Measurements from ENCODE around the gene SHISA4.
"Not testable (repeated sequence)": the region's sequence is repeated elsewhere in the genome, so short reads cannot be mapped to it uniquely, and the experiment has no call there.

The SHISA4 gene

GRCh38 chr1:201888282-201889089, at the start of gene SHISA4:
Gene SHISA4 (plus strand): TSS chr1:201888898. CDS start chr1:201888995, 97 bp downstream.
- peak; percentile 95 for DNase-seq

GRCh38 chr1:201839089-201839488, 49.6 kb upstream of the SHISA4 start:
- not testable (repeated sequence) for DNase-seq

GRCh38 chr1:201840055-201840454, 48.6 kb upstream of the SHISA4 start:
- DNase-seq, result no peak

GRCh38 chr1:201840490-201840889, 48.2 kb upstream of the SHISA4 start:
- no peak for DNase-seq

GRCh38 chr1:201841265-201841912, 47.3 kb upstream of the SHISA4 start:
- no peak for DNase-seq

- DNase-seq, result no peak
These were observed 46.1 kb upstream of the SHISA4 start for GRCh38 chr1:201842472-201843027.

- no peak for DNase-seq
These were observed 43.2 kb upstream of the SHISA4 start for GRCh38 chr1:201845331-201846083.

- no peak for DNase-seq
These were observed 41.5 kb upstream of the SHISA4 start for GRCh38 chr1:201847150-201847549.

- DNase-seq, result no peak
These were observed 40.5 kb upstream of the SHISA4 start for GRCh38 chr1:201848230-201848629.

GRCh38 chr1:201849372-201850052, 39.2 kb upstream of the SHISA4 start:
- DNase-seq, result no peak

- DNase-seq, result no peak
These were observed 38.7 kb upstream of the SHISA4 start for GRCh38 chr1:201850053-201850397.

- DNase-seq, result no peak
These were observed 36.7 kb upstream of the SHISA4 start for GRCh38 chr1:201851949-201852348.

GRCh38 chr1:201856722-201857121, 32.0 kb upstream of the SHISA4 start:
- DNase-seq, result not testable (repeated sequence)

- no peak for DNase-seq
These were observed 29.3 kb upstream of the SHISA4 start for GRCh38 chr1:201859424-201859823.

GRCh38 chr1:201861448-201861847, 27.2 kb upstream of the SHISA4 start:
- DNase-seq, result no peak

- no peak for DNase-seq
These were observed 18.3 kb upstream of the SHISA4 start for GRCh38 chr1:201870397-201870796.

GRCh38 chr1:201874672-201875071, 14.0 kb upstream of the SHISA4 start:
- no peak for DNase-seq

- DNase-seq, result no peak
These were observed 12.4 kb upstream of the SHISA4 start for GRCh38 chr1:201876148-201876818.

GRCh38 chr1:201877877-201878401, 10.8 kb upstream of the SHISA4 start:
- DNase-seq, result peak; percentile 64

GRCh38 chr1:201880928-201881571, 7.6 kb upstream of the SHISA4 start:
- no peak for DNase-seq

- no peak for DNase-seq
These were observed 7.1 kb upstream of the SHISA4 start for GRCh38 chr1:201881617-201882016.

All from midbrain (tissue), 1 donor.